ENCODE data around the gene NME7. TPM values are rescaled to one million over a fixed set of nuclear protein-coding genes. Genes with fewer than 3 reads are reported as not detected.

Gene NME7
- total RNA-seq, 1 experiment from 2014 or later, result 13.2 TPM

DNA sequence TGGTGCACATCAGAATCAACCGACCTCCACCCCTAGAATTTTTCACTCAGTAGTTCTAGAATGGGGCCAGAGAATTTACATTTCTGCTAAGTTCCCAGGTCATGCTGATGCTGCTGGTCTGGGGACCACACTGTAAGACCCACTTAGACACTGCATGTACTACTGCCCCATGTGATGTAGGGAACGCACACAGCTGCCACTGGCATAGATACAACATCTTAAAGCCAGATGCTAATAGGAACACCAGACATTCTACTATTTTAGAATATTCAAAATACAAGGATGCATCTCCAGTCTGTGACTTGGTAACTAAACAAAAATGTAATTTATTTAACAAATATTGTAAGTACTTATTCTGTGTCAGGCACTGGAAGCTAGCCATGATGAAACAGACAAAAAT is 275.2 kb downstream of the NME7 start:
- Histone ChIP-seq H2BK12ac (ENCODE audit: insufficient read length, low read depth, low read length) (no peak overlapping the region), H3K4me2 (ENCODE audit: insufficient read depth, insufficient read length, low read length) (no peak overlapping the region), H3K4me1 (ENCODE audit: insufficient read depth, low read length) (no peaks in the 10 kb centered on the region), H4K20me1 (ENCODE audit: control insufficient read depth, insufficient read depth, insufficient read length) (no peaks in the 10 kb centered on the region), H2BK5ac (ENCODE audit: insufficient read length, low read length) (no peak overlapping the region), H2BK20ac (ENCODE audit: low read depth, low read length, poor library complexity, severe bottlenecking) (no peak overlapping the region), H3K9me3 (ENCODE audit: control insufficient read depth, low read depth, low read length) (no peaks in the 10 kb centered on the region), H3K9ac (ENCODE audit: extremely low read depth, insufficient read length, low read length) (no peak overlapping the region), H2BK15ac (ENCODE audit: low read depth, low read length) (no peak overlapping the region), H4K5ac (ENCODE audit: insufficient read length, low read depth, low read length) (no peak overlapping the region), H3K27me3 (ENCODE audit: insufficient read depth, low read length) (no peaks in the 10 kb centered on the region), H3K23me2 (ENCODE audit: insufficient read length, low read depth, low read length, poor library complexity, severe bottlenecking) (no peaks in the 10 kb centered on the region), H2BK120ac (ENCODE audit: low read depth, low read length, poor library complexity, severe bottlenecking) (no peak overlapping the region), H3K23ac (ENCODE audit: insufficient read length, low read depth, low read length) (no peak overlapping the region), H3K4ac (ENCODE audit: low read depth, low read length) (no peak overlapping the region), H3K14ac (ENCODE audit: insufficient read depth, low read length) (no peak overlapping the region), H2AFZ (ENCODE audit: low read length) (no peak overlapping the region), H3K79me2 (ENCODE audit: insufficient read depth, low read length) (no peaks in the 10 kb centered on the region), H3K56ac (ENCODE audit: insufficient read length, low read depth, low read length) (no peak overlapping the region), H3T11ph (ENCODE audit: low read length) (no peak overlapping the region), H3K18ac (ENCODE audit: insufficient read length, low read depth, low read length) (no peak overlapping the region), H3K79me1 (ENCODE audit: insufficient read depth, low read depth, low read length, poor library complexity, severe bottlenecking) (no peaks in the 10 kb centered on the region), H4K91ac (ENCODE audit: insufficient read length, low read depth, low read length) (no peak overlapping the region), H3K27ac (ENCODE audit: insufficient read length, low read depth, low read length) (no peak overlapping the region), H2AK5ac (ENCODE audit: insufficient read length, low read length) (no peak overlapping the region), H4K8ac (replicated peaks; ENCODE audit: insufficient read length, low read depth, low read length) (no peak overlapping the region)
- no CpG with 5 or more reads among the region's 2 CpGs for WGBS (ENCODE audit: extremely low coverage, insufficient read length, low lambda C conversion rate)
- Mint-ChIP-seq H3K4me3 (no peak overlapping the region), H3K27ac (no peak overlapping the region), H3K9me3 (no peaks in the 10 kb centered on the region), H3K27me3 (ENCODE audit: low read depth) (no peaks in the 10 kb centered on the region), H3K36me3 (ENCODE audit: insufficient read depth in 1 of 3, low read depth in 3 of 3) (no peaks in the 10 kb centered on the region), H3K4me1 (peaks cover 6 to 8% of the 10 kb centered on the region in 2 experiments)
- DNase-seq, result no peak
- TF ChIP-seq, protein P1, sequence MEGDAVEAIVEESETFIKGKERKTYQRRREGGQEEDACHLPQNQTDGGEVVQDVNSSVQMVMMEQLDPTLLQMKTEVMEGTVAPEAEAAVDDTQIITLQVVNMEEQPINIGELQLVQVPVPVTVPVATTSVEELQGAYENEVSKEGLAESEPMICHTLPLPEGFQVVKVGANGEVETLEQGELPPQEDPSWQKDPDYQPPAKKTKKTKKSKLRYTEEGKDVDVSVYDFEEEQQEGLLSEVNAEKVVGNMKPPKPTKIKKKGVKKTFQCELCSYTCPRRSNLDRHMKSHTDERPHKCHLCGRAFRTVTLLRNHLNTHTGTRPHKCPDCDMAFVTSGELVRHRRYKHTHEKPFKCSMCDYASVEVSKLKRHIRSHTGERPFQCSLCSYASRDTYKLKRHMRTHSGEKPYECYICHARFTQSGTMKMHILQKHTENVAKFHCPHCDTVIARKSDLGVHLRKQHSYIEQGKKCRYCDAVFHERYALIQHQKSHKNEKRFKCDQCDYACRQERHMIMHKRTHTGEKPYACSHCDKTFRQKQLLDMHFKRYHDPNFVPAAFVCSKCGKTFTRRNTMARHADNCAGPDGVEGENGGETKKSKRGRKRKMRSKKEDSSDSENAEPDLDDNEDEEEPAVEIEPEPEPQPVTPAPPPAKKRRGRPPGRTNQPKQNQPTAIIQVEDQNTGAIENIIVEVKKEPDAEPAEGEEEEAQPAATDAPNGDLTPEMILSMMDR (conservative IDR thresholded peaks at IDR 0.05), result no peak

Data from H9 (cell line).